Measurements from ENCODE around the gene HGS. TPM values are rescaled to one million over a fixed set of nuclear protein-coding genes. Genes with fewer than 3 reads are reported as not detected.

The HGS gene
- total and polyA plus RNA-seq, 2 donors = 39.0 to 157 TPM

DNA sequence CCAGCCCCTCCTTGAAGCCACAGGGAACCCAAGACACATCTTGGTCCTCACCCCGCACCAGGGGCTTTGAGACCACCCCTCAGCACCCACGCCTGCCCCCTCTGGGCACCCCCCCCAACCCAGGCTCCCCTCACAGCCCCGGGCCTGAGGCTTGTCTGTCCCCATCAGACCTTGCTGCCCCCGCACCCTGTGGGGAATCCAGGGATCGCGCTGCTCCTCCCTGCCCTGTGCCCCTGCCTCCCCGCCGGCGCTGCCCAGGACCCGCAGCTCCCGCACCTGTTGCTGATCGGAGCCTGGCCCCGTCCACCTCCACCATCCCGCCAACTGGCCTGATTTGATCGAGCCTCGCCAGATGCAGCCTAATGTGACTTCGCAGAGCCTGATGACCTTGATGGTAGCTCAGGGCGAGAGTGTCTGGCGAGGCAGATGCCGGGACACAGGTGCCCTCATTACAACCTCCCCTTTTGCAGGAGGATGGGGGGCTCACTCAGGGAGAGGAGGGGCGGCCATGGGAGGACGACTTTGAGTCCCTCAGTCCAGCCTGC, 57.3 kb downstream of the HGS start:
- Histone ChIP-seq H3K4me1 (ENCODE audit: control insufficient read depth in 2 of 2, insufficient read depth in 2 of 2, low read length in 2 of 2) (no peaks in the 10 kb centered on the region), H3K36me3 (ENCODE audit: control insufficient read depth in 2 of 2, insufficient read depth in 2 of 2, low read length in 1 of 2) (no peaks in the 10 kb centered on the region), H3K27ac (ENCODE audit: low read depth in 1 of 2, low read length in 1 of 2) (no peak overlapping the region), H3K9me3 (ENCODE audit: control insufficient read depth in 2 of 2, insufficient read depth in 1 of 2, low read length in 1 of 2) (peaks cover 0 to 5% of the 10 kb centered on the region in 2 donors), H3K27me3 (ENCODE audit: control insufficient read depth in 2 of 2, insufficient read depth in 1 of 2, low read length in 1 of 2) (peaks cover 7 to 46% of the 10 kb centered on the region in 2 donors), H3K4me3 (ENCODE audit: low read length in 2 of 2) (no peak overlapping the region)
- DNase-seq (ENCODE audit: low read depth in 6 of 9, low spot score in 9 of 9) = no peak
- WGBS = 60% methylated on average over 22 of the region's 22 CpGs

DNA sequence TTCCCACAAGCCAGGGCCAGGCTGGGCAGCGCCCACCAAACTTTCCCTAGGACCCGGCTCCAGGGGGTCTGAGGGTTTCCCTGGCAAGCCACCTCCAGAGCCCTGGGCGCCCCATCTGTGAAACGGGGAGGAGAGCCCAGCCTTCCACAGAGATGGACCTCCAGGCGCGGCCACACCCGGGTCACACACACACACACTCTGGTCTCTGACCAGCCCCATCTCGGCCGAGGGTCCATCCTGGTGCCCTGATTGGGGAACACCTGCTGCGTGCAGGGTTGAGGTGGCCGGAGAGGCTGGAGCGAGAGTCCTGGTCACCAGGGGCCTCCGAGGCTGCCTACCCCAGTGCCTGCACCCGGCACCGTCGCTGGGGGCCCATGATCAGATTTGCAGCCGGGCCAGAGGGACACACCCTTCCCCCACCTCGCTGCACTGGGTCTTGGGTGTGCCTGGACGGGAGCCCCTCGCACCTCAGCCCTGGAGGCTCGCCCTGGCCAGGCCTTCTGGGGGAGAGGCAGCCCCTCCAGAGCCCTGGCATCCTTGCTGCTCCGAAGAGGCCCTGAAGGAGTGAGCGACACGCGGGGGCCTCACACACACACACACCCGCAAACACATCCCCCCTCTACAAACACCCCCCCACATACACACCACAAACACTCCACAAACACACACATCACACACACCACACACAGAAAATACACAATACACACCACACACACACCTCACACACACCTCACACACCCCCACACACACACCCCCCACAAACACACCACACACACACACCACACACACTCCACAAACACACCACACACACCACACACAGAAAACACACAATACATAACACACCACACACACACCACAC, 58.0 kb downstream of the HGS start:
- WGBS = 82% methylated on average over 26 of the region's 26 CpGs
- H3K36me3 ChIP-seq (ENCODE audit: control insufficient read depth in 2 of 2, insufficient read depth in 2 of 2, low read length in 1 of 2) = no peaks in the 10 kb centered on the region
- no peaks in the 10 kb centered on the region for H3K4me1 ChIP-seq (ENCODE audit: control insufficient read depth in 2 of 2, insufficient read depth in 2 of 2, low read length in 2 of 2)
- no peak for DNase-seq (ENCODE audit: low read depth in 6 of 9, low spot score in 9 of 9)
- H3K9me3 ChIP-seq (ENCODE audit: control insufficient read depth in 2 of 2, insufficient read depth in 1 of 2, low read length in 1 of 2) = peaks cover 0 to 5% of the 10 kb centered on the region in 2 donors
- no peak overlapping the region for H3K4me3 ChIP-seq (ENCODE audit: low read length in 2 of 2)
- H3K27ac ChIP-seq (ENCODE audit: low read depth in 1 of 2, low read length in 1 of 2) = no peak overlapping the region
- H3K27me3 ChIP-seq (ENCODE audit: control insufficient read depth in 2 of 2, insufficient read depth in 1 of 2, low read length in 1 of 2) = peaks cover 6 to 43% of the 10 kb centered on the region in 2 donors

Other genes starting within 250 kb of the HGS start
- gene ACTG1, start 171.2 kb upstream of the HGS start, total RNA-seq = 1,837 TPM
- 2,739 TPM for gene ACTG1, start 171.2 kb upstream of the HGS start, polyA plus RNA-seq
- 0.47 TPM for gene FSCN2, start 155.6 kb upstream of the HGS start, total RNA-seq
- gene FSCN2, start 155.6 kb upstream of the HGS start, polyA plus RNA-seq = 0.87 TPM
- 8.8 TPM for gene FAAP100, start 131.7 kb upstream of the HGS start, total RNA-seq
- 43.9 TPM for gene FAAP100, start 131.7 kb upstream of the HGS start, polyA plus RNA-seq
- gene NPLOC4, start 46.9 kb upstream of the HGS start, total RNA-seq = 26.1 TPM
- 43.3 TPM for gene NPLOC4, start 46.9 kb upstream of the HGS start, polyA plus RNA-seq
- 0.47 TPM for gene TSPAN10, start 46.8 kb upstream of the HGS start, total RNA-seq
- 1.8 TPM for gene TSPAN10, start 46.8 kb upstream of the HGS start, polyA plus RNA-seq
- gene PDE6G, start 27.5 kb upstream of the HGS start, total RNA-seq = 12.2 TPM
- 18.2 TPM for gene PDE6G, start 27.5 kb upstream of the HGS start, polyA plus RNA-seq
- gene OXLD1, start 17.4 kb upstream of the HGS start, total RNA-seq = 60.9 TPM
- gene OXLD1, start 17.4 kb upstream of the HGS start, polyA plus RNA-seq = 83.0 TPM
- gene CCDC137, start 17.3 kb upstream of the HGS start, total RNA-seq = 14.4 TPM
- 42.5 TPM for gene CCDC137, start 17.3 kb upstream of the HGS start, polyA plus RNA-seq
- 23.0 TPM for gene ARL16, start 214 bp upstream of the HGS start, total RNA-seq
- 129 TPM for gene ARL16, start 214 bp upstream of the HGS start, polyA plus RNA-seq
- 21.6 TPM for gene MRPL12, start 19.4 kb downstream of the HGS start, total RNA-seq
- 59.7 TPM for gene MRPL12, start 19.4 kb downstream of the HGS start, polyA plus RNA-seq
- 8.3 TPM for gene SLC25A10, start 28.3 kb downstream of the HGS start, total RNA-seq
- 11.9 TPM for gene SLC25A10, start 28.3 kb downstream of the HGS start, polyA plus RNA-seq
- 0.05 TPM for gene GCGR, start 120.1 kb downstream of the HGS start, total RNA-seq
- 0.80 TPM for gene GCGR, start 120.1 kb downstream of the HGS start, polyA plus RNA-seq
- gene MCRIP1, start 149.3 kb downstream of the HGS start, total RNA-seq = 96.2 TPM
- 120 TPM for gene MCRIP1, start 149.3 kb downstream of the HGS start, polyA plus RNA-seq
- gene PPP1R27, start 151.0 kb downstream of the HGS start, total RNA-seq = 0.28 TPM
- gene PPP1R27, start 151.0 kb downstream of the HGS start, polyA plus RNA-seq = 0.94 TPM
- 210 TPM for gene P4HB, start 176.5 kb downstream of the HGS start, total RNA-seq
- 219 TPM for gene P4HB, start 176.5 kb downstream of the HGS start, polyA plus RNA-seq
- 106 TPM for gene ARHGDIA, start 187.3 kb downstream of the HGS start, total RNA-seq
- 189 TPM for gene ARHGDIA, start 187.3 kb downstream of the HGS start, polyA plus RNA-seq
- 168 TPM for gene ALYREF, start 207.6 kb downstream of the HGS start, total RNA-seq
- gene ALYREF, start 207.6 kb downstream of the HGS start, polyA plus RNA-seq = 42.9 TPM
- 108 TPM for gene ANAPC11, start 207.7 kb downstream of the HGS start, total RNA-seq
- gene ANAPC11, start 207.7 kb downstream of the HGS start, polyA plus RNA-seq = 127 TPM
- 1.7 TPM for gene NPB, start 218.2 kb downstream of the HGS start, total RNA-seq
- gene NPB, start 218.2 kb downstream of the HGS start, polyA plus RNA-seq = 3.5 TPM
- gene PCYT2, start 227.4 kb downstream of the HGS start, total RNA-seq = 19.4 TPM
- gene PCYT2, start 227.4 kb downstream of the HGS start, polyA plus RNA-seq = 37.4 TPM
- 16.1 TPM for gene SIRT7, start 234.2 kb downstream of the HGS start, total RNA-seq
- gene SIRT7, start 234.2 kb downstream of the HGS start, polyA plus RNA-seq = 47.7 TPM
- gene MAFG, start 243.7 kb downstream of the HGS start, total RNA-seq = 6.0 TPM
- 7.3 TPM for gene MAFG, start 243.7 kb downstream of the HGS start, polyA plus RNA-seq